Cardiac muscle cell (in vitro differentiated cells and primary cell): Measurements from ENCODE around the gene CRAMP1. TPM values are rescaled to one million over a fixed set of nuclear protein-coding genes. Genes with fewer than 3 reads are reported as not detected.

Source experiments
- DNase-seq, 2 donors: peaks; one replicate each; pipeline versions ENCODE4 v3.0.0 to v3.0.0-alpha.2; 2010 to 2017; ENCODE audit warnings: low read depth in 1 of 2, low spot score in 1 of 2
- H3K27ac ChIP-seq: fragments of 200-600 bp; sonication (generic); 2 replicates; pipeline ENCODE4 v1.5.1; 2016
- H3K27me3 ChIP-seq: fragments of 200-600 bp; sonication (generic); 2 replicates; pipeline ENCODE4 v1.6.0; 2016; ENCODE audit warnings: control low read depth
- H3K36me3 ChIP-seq: fragments of 200-600 bp; sonication (generic); 2 replicates; pipeline ENCODE4 v1.5.1; 2016; ENCODE audit warnings: control low read depth
- H3K4me1 ChIP-seq: fragments of 200-600 bp; sonication (generic); 2 replicates; pipeline ENCODE4 v1.8.1; 2017; ENCODE audit warnings: low read depth, mild to moderate bottlenecking, mixed run types
- H3K4me3 ChIP-seq: fragments of 200-600 bp; sonication (generic); 2 replicates; pipeline ENCODE4 v1.5.1; 2016; ENCODE audit warnings: mild to moderate bottlenecking
- H3K9me3 ChIP-seq: fragments of 200-600 bp; sonication (generic); 2 replicates; pipeline ENCODE4 v1.5.1; 2017; ENCODE audit warnings: low read depth, mild to moderate bottlenecking, control low read depth
- polyA plus RNA-seq: library from polyadenylated mRNA; unstranded; fragments of >200 nt; fragmentation: Nextera tagmentation; extraction: Ambion mirVana; gene quantifications from 2 replicates; pipeline ENCODE4 v1.2.1, GENCODE V29; 2016
- total RNA-seq: library from RNA; depleted of rRNA; stranded (reverse); fragments of >200 nt; gene quantifications from 2 replicates; pipeline ENCODE4 v1.2.3, GENCODE V29; 2016
- TF ChIP-seq, protein P1 (sequence below): IDR thresholded peaks from 2 replicates; pipeline ENCODE4 v1.5.1; 2012; ENCODE audit warnings: low read depth, mild to moderate bottlenecking, low read length

The CRAMP1 gene
- total and polyA plus RNA-seq, 2 experiments from 2014 or later = 7.7 to 15.3 TPM

DNA sequence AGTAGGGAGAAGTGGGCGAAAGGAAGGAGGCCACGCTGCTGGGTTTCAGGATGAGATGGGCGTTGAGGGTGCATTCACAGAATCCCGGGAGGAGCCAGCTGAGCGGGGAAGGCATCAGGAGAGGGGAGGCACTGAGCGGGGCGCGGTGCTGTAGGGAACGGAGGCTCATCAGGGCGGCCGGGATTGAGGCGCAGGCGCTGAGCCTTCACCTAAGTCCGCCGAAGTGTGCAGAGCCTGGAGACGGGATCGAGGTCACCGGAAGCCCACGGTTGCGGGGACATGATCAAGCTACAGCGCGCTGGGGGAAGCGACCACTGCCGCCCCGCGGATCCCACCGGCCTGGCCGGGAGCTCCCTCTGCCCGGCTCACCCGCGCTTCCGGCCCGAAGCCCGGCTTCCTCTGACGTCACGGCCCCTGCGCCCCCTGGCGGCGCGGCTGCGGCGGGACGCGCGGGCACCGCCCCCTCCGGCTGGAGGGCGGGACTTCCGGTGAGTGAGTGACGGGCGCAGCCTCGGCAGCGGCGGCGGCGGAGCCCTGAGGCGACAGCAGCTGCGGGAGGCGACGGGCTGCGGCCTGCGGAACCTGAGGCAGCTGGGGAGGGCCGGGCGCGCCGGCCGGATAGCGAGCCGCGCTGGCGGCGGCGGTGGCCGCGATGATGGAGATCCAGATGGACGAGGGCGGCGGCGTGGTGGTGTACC lies 93.7 kb downstream of the CRAMP1 start, which contains the start of gene MAPK8IP3:
MAPK8IP3 (plus strand) TSS at position 508 of the 698 bp plus-strand sequence; CDS start at position 653, 145 bp downstream.
- peaks cover 30% of the 10 kb centered on the region for H3K4me1 ChIP-seq
- DNase-seq = peak; percentile 91 to 93
- peaks cover 5% of the 10 kb centered on the region for H3K36me3 ChIP-seq
- no peaks in the 10 kb centered on the region for H3K9me3 ChIP-seq
- peak within 1 kb of the TSS; percentile 88 for H3K27ac ChIP-seq
- TF ChIP-seq, protein P1, sequence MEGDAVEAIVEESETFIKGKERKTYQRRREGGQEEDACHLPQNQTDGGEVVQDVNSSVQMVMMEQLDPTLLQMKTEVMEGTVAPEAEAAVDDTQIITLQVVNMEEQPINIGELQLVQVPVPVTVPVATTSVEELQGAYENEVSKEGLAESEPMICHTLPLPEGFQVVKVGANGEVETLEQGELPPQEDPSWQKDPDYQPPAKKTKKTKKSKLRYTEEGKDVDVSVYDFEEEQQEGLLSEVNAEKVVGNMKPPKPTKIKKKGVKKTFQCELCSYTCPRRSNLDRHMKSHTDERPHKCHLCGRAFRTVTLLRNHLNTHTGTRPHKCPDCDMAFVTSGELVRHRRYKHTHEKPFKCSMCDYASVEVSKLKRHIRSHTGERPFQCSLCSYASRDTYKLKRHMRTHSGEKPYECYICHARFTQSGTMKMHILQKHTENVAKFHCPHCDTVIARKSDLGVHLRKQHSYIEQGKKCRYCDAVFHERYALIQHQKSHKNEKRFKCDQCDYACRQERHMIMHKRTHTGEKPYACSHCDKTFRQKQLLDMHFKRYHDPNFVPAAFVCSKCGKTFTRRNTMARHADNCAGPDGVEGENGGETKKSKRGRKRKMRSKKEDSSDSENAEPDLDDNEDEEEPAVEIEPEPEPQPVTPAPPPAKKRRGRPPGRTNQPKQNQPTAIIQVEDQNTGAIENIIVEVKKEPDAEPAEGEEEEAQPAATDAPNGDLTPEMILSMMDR = peak; percentile 72
- H3K27me3 ChIP-seq = no peaks in the 10 kb centered on the region
- H3K4me3 ChIP-seq = peak within 1 kb of the TSS; percentile 93

DNA sequence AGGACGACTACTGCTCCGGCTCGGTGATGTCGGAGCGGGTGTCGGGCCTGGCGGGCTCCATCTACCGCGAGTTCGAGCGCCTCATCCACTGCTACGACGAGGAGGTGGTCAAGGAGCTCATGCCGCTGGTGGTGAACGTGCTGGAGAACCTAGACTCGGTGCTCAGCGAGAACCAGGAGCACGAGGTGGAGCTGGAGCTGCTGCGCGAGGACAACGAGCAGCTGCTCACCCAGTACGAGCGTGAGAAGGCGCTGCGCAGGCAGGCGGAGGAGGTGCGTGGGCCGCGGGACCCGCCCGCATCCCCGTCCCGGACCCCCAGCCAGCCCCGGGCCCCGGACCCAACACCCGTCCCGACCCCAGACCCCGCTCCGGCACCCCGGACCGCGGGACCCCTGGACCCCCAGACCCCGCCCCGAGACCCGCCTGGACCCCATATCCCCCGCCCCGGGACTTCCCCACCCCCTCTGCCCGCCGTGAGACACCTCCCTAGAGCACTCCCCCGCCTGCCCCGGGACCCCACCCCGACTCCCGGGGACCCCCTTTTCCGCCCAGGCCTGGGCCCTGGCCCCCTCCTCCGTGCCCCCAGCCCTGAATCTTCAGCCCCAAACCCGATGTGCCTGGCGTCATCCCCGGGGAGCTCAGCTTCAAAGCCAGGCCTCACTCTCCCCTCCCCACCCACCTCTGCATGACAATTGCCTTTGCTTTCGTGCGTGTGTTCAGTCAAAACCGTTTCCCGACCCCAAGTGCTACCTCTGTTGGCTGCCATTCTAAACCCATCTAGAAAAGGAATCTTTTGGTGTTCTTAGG lies 94.4 kb downstream of the CRAMP1 start:
- TF ChIP-seq, protein P1 = no peak
- Histone ChIP-seq H3K4me3 (peak overlapping the region; percentile 93), H3K27ac (peak overlapping the region; percentile 88)

DNA sequence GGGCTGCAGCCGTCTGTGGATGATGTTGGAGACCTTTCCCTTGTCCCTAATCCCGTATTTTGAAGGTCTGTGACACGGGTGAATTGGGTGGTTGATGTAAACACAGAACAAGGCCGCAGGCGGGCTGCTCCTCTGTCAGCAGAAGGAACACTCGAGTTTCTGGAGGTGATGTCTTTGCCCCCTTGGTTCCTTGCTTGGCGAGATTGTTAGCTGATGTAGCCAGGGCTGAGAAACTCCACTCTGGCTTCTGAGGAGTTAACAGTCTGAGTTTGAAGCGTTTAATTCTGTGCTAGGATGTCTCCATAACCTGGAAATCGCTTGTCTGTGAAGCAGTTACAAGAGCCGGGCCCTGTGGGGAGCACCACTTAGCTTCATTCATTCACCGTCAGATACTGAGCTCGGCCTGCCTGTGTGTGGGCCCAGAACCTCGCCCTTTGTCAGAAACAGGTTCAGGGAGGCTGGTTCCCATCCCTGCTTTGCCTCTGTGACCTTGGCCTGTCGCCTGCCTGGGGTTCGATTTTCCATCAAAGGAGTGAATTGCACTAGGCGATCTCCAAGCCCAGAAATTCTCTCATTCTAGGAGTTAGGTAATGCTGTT lies 95.1 kb downstream of the CRAMP1 start:
- Histone ChIP-seq H3K4me3 (peak overlapping the region; percentile 93), H3K36me3 (no peaks in the 10 kb centered on the region), H3K9me3 (no peaks in the 10 kb centered on the region), H3K4me1 (peaks cover 32% of the 10 kb centered on the region), H3K27ac (peak overlapping the region; percentile 26), H3K27me3 (no peaks in the 10 kb centered on the region)
- DNase-seq = peak; percentile 16 to 40
- TF ChIP-seq, protein P1 = no peak

More for the DNA sequence above, 94.4 kb downstream of the CRAMP1 start:
- no peaks in the 10 kb centered on the region for H3K27me3 ChIP-seq
- peak; percentile 24 to 43 for DNase-seq
- H3K4me1 ChIP-seq = peaks cover 30% of the 10 kb centered on the region
- no peaks in the 10 kb centered on the region for H3K36me3 ChIP-seq
- H3K9me3 ChIP-seq = no peaks in the 10 kb centered on the region

DNA sequence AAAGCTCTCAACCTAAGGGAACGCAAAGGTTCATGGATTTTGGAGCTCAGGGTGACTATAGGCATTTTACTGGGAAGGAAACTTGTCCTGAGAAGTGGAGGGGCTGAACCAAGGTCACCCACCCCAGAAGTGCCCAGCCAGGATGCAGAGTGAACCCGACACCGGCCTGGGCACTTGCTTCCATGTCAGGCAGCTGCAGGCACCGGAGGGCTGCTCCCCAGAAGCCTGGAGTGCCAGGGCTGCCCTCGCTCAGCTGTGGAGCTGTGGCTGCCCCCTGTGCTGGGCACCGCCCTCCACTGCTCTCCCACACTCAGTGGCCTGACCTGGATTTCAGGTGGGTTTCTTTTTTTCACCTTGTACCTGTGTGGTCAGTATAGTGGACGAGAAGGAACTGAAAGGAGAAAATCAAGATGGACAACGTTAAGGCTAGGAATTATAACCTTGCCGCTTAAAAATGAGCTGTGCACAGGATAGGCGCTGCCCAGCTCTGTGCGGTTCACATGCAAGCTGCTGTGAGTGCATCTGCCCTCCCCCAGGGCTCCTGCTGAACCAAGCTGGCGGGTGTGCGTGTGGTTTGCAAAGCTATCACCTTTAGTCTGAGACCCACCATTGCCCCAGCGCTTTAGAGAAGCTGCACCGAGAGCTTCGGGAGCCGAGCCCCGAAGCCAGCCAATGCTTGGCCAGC lies 96.1 kb downstream of the CRAMP1 start:
- Histone ChIP-seq H3K9me3 (no peaks in the 10 kb centered on the region), H3K27me3 (no peaks in the 10 kb centered on the region), H3K36me3 (no peaks in the 10 kb centered on the region), H3K4me1 (peaks cover 37% of the 10 kb centered on the region), H3K4me3 (no peak overlapping the region), H3K27ac (peak overlapping the region; percentile 62)
- DNase-seq = peak in 1 of 2 donors; percentile 18
- TF ChIP-seq, protein P1 = no peak

DNA sequence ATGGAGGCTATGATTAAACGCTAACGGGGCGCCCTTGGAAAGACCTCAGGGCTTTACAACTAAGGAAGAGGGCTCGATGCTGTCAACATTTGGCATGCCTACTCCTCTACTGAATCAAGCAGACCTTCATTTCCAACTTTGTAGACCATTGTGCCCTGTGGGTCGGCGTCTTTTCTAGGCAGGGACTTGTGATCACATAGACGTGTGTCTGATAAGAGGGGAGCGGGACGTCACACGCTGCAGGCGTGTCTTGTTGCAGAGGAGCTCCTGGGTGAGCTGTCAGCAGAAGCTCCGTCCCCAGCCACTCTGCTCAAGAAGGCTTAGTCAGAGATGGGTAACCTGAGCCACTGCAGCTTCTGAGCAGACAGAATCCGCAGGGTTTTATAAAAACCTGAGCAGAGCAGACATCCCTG lies 96.6 kb downstream of the CRAMP1 start:
- H3K36me3 ChIP-seq = no peaks in the 10 kb centered on the region
- no peaks in the 10 kb centered on the region for H3K9me3 ChIP-seq
- peak; percentile 69 to 70 for DNase-seq
- TF ChIP-seq, protein P1 = no peak
- H3K4me3 ChIP-seq = no peak overlapping the region
- peaks cover 37% of the 10 kb centered on the region for H3K4me1 ChIP-seq
- peak overlapping the region; percentile 62 for H3K27ac ChIP-seq
- H3K27me3 ChIP-seq = no peaks in the 10 kb centered on the region
